HG02678 (cell line): ENCODE results near the gene CAMTA1.

Source experiments
- ATAC-seq: cut with Tn5 transposase; IDR thresholded peaks from one replicate; pipeline ENCODE4 v1.9.1; 2021; ENCODE audit warnings: mild to moderate bottlenecking, moderate library complexity; ENCODE audit not compliant: unreplicated experiment

CAMTA1 gene

DNA sequence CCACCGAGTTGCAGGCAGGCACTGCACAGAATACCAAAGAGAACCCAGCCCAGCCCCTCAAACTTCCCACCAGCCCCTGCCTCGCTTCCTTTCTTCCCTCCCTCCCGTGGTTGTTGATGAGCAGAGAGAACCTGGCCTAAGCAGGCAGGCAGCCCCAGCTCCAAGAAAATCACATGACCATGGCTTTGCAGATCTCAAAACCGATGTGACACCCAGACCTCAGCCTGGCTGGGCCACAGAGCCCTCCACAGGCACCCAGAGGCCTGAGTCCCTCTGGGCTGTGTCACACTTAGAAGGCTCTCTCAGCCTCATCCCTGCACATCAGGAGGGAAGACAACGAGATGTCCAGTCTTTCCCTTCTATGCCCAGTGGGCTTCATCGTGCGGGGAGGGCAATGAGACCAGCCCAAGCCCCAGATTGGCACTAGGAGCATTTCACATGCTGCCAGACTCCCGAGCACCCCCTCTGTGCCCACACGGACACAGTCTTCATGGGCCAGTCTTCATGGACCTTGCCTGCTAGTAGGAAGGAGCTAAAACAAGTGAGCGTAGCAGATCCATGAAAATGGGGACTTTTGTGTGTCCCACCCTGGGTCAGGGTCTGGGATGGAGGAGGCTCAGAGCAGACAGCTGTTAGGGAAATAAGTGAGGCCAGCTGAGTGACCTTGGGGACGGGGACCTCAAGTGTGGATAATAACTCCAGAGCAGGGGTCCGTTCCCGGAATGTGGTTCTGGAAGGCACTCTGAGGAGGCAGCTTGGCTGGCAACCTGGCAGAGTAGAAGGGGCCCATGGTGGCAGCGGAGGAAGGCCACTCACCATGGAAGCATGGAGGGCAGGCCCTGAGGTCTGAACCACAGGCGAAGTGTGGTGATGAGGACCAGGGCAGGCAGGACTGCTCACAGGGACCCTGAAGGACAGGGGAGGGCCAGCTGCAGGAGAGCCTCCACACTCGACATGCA lies 781.4 kb downstream of the CAMTA1 start:
- ATAC-seq = no peak

DNA sequence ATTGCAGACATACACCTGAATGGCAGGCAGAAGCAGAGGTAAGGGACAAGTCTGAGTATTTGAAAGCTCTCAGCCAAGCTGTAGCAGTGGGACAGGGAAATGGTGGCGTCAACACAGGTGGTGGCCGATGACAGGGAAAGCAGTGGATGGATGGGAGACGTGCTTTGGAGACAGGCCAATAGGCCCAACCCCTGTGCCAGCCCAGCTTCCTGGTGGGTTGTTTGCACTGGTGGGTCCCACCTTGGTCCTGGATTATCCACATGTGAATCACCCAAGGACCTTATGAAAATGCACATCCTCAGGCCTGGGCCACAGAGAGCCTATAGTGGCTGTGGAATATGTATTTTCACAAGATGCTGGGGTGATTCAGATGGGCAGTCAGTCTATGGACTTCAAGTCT lies 782.1 kb downstream of the CAMTA1 start:
- no peak for ATAC-seq

DNA sequence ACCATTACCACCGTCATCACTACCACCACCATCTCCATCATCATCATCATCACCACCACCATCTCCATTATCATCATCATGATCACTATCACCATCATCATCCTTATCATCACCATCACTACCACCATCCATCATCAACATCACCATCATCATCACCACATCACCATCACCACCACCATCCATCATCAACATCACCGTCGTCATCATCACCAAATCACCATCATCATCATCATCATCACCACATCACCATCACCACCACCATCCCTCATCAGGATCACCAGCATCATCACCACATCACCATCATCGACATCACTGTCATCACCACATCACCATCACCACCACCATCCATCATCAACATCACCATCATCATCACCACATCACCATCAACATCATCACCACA lies 782.8 kb downstream of the CAMTA1 start:
- no peak for ATAC-seq

DNA sequence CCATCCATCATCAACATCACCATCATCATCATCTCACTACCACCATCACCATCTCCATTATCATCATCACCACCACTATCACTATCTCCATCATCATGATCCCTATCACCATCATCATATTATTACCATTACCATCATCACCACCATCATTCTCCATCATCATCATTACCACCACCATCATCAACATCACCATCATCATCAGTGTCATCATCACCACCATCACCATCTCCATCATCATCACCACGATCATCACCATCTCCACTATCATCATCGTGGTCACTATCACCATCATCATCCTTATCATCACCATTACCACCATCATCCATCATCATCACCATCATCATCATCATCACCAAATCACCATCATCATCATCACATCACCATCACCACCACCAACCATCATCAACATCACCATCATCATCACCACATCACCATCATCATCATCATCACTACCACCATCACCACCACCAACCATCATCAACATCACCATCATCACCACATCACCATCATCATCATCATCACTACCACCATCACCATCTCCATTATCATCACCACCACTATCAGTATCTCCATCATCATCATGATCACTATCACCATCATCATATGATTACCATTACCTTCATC lies 783.8 kb downstream of the CAMTA1 start:
- no peak for ATAC-seq

DNA sequence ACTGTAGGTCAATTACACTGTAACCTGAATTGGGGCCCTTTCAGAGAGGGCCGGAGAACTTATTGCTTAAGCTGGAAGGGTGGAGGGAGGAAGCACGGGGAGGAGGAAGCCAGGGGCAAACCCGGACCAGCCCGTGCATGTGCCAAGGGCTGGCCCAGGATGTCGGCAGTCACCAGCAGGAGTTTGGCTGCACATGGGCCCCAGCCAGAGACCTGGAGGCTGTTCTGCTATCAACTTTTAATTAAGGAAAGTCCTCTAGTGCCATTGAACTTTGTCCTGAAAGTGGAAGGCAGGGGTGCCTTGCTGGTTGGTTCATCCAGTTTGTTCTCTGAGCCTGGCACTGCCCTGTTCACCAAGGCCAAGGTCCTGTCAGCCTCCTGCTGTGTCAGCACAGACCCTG lies 785.1 kb downstream of the CAMTA1 start:
- ATAC-seq = no peak

DNA sequence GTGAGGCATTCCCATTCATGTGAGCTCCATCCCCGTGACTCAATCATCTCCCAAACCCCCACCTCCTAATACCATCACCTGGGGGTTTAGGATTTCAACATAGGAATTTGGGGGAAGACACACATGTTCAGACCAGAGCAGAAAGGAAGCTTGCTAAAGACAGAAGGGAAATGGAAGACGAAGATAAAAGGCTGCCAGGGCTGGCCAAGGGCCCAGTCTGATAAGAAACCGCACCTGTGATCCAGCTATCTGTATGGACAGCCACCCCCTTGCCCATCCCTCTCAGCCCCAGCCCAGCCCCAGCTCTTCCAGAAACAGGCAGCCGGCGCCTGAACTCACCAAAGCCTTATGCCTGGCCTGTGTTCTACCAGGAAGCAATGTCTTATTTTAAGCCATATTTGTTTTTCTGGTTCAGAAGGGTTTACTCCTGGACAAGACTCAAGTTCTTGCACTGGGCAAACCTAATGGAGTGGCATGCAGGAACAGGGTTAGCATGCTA lies 787.4 kb downstream of the CAMTA1 start:
- no peak for ATAC-seq

DNA sequence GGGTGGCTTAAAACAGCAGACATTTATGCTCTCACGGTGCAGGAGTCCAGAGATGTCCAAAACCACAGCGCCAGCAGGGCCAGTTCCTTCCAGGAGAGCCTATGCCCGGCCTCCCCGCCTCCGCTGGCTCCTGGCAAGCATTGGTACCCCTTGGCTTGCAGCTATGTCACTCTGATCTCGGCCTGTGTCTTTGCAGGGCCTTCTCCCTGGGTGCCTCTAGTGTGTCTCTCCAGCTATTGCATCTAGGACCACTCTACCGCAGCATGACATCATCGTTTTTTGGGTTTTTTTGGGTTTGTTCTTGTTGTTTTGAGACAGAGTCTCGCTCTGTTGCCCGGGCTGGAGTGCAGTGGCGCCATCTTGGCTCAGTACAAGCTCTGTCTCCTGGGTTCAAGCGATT lies 788.2 kb downstream of the CAMTA1 start:
- ATAC-seq = no peak

DNA sequence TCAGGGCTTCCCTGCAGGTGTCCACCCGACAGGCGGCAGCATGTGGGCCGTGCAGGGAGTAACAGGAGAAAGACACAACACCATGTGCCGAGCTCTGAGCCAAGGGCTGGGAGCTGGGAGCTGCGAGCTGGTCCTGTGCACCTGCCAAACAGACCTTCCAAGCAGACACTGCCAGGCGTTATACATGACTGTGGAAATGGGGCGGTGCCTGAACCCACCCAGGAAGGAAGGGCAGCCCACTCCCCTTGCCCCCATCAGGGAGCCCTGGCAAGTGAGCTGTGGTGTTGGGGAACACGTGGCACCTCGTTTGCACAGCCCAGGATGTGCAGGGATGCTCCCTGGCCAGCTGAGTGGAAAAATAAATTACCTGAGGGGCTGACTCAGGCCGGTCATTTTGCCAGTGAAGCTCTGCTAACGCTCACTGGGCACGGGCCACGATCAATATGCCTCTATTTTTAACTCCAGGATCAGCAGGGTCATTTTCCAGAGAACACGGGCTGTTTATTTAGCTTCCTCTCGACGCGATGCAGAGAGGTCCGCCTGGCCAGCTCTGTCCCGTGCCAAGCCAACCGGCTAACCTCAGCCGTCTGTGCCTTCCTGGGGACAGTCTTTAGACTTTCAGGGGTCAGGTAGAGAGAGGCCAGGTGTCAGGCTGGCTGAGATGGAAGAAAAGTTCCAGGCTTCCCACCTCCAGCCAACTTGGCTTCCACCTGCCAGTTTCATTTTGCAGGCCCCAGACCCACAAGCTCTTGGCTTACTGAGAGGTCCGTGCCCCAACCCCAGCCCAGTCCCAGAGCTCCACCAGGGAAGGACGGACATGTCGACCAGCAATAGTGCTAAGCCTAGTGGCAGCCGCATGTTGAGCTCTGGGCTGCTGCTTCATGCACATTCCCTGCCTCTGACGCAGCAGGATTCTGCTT lies 789.1 kb downstream of the CAMTA1 start:
- ATAC-seq = no peak

DNA sequence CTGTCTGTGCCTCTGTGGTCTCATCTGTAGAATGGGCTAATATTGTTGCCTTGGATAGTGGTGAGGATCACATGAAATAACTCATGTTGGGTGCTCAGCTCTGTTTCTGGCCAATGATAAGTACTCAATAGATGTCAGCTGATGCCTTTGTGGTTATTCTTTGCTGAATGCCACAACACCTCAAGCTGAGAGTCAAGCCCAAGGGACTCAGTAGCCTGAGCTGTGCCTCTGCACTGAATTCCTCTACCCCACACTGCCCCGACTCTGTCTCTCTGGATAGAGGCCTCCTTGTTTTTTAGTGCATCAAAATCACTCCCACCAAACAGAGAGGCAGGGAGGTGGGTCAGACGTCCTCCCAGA lies 789.8 kb downstream of the CAMTA1 start:
- no peak for ATAC-seq

DNA sequence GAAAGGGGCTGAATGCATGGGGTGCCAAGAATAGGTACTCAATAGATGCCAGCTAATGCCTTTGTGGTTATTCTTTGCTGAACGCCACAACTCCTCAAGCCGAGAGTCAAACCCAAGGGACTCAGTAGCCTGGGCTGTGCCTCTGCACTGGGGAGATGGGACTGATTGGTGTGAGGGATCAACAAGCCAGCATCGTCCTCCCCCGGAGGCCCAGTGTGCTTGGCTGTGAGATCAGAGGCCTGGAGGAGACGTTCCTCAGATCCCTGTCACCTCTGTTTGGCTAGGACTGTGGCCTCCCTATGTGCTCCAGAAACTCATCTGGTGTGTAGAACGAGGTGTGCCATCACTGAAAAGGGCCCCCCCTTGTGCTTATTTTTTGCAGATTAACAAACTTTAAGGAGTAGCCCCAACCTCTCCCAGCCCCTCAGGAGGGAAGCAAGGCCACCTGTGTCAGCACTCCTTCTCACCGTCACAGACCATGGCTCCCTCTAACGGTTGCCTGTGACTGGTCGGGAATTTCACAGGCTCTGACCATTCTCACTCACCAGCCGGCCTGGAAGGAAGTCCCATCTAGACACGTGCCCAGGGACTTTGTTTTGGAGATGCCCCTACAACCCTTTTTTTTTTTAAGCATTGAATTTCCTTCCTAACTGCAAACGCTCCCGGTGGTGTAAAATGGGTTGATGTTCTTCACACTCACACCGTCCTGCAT lies 791.8 kb downstream of the CAMTA1 start:
- no peak for ATAC-seq

DNA sequence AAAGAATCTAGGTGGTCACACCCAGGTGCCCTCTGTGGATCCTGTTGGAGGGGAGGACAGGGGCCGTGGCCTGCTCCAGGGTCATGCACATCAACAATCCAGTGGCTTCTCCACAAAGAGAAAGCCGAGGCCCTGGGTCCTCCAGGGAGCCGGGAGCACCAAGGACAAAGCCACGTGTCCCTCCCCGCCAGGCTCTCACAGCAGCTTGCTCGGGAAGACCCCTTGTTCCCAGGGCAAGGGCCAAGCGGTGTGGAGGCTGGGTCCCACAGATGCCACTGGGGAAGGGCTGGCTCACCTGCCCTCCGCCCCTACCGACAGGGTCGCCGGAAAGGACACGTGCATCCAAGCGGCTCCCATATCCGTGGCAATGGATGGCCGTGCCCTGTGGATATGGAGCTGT lies 793.0 kb downstream of the CAMTA1 start:
- no peak for ATAC-seq

DNA sequence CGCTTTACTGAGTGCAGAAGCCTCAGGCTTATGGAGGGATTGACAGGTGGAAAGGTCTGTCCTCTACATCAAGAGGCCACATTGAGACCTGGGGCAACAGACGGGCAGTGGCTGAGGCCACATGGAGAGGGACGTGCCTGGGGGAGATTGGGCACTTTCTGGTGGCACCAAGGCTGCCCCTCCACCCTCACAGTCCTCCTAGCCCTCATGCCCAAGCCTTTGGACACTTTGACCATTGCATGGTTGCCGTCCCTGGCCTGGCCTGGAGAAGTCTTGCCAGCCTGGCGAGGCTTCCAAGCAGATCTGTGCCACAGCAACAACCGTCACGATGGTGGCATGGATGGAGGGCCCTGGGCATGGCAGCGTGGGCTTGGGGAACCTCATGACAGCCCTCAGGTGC lies 793.8 kb downstream of the CAMTA1 start:
- ATAC-seq = no peak

DNA sequence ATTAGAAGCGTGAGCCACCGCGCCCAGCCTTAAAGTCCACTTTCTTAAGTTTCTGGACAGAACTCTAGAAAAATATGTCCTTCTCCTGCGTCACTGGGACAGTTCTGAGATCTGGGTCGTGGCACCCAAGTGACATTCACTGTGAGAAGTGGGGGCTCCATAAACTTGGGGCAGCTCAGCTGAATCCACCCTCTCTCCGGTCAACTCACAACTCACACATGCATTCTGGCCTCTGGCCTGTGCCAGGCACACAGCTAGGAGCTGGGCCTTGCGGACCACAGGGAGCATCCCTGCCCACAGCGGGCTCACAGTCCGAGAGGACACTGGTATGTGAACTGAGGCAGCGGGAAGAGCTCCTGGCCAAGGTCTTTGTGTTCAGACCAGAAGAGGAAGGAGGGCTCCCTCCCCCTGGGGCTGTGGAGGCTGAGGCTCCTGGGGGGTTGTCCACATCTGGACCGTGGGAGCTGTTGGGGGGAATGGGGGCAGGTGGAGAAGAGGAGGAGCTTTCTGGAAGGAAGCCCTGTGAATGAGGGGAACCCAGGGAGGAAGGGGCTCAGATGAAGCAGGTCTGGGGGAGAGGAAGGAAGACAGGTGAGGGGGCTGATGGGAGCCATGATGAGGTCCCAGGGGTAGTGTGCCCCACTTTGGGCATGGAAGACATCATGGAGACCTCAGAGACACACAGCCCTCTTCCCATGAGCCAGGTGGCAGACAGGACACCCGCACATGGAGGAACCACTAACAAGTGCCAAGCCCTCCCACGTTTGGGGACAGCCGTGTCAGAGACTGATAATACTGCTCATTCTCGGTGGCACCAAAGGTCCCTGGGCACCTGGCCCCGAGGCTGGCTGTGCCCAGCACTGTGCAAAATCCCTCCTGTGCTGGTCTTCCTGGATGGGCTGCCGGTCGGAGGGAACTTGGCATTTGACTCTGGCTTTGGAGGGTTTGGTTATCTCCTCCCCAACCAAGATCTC lies 794.9 kb downstream of the CAMTA1 start:
- ATAC-seq = no peak

DNA sequence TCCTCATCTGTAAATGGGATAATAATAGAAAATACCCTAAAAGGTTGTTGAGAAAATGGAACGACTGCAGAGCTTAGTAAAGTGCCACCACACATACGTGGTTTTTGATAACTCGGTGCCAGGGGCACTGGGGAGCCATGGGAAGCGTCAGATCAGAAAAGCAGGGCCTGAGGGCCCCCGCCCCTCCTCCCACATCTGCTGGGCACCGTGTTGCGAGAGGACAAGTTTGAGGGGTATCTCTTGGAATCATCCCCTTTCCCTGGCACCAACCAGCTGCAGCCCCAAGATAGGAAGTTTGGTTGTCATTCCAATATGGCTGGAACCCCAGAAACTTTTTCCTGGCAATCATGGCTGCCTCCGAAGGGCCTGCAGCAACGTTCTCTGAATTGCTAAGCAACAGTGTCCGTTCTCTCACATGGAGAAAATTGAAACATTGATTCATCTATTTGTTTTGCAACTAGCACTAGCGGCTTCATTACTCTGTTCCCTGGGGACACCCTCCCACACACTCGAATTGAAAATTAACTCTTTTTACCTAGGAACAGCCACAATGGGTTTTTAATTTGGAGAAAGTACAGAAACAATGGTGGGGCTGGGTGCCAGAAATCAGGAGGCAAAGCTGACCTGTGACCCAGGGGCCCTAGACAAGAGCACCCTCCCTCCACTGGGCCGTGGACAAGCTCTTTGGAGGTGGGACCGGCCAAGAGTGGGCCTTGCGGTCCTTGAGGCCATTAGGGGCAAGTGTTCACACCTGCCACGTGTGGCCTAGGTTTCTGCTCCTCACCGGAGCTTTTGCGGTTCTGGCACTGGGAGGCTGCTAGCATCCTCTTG lies 795.9 kb downstream of the CAMTA1 start:
- no peak for ATAC-seq

DNA sequence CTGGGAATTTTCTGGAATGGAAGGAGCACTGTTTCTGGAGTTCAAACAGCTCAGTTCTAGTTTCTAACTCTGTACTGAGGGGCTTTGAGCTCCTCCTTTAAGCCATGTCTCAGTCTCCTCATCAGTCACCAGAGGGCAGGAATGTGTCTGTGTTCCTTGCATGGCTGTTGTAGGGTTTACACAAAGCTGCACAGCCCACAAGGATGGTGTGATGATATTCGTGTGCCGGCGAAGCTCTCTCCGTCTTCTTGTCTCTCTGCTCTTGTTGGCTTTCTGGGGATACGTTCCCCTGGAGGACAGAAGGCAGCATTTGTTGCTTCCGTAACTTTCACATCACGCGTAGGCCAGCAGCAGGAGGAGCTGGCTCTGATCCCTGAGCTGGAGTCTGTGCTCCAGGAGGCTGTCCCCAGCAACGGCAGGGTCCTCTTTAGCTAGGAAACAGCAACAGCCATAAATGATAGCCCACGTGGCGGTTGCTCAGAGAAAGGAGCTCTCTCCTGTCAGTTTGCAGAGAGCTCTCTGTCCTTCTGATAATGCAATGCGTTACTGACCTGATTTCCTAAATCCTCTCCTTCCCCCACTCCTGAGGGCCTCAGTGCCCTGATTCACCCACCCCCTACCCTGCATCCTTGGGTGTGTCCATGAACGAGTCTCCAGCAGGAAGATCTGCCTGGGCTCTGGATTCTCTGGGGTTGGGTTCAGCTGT lies 796.7 kb downstream of the CAMTA1 start:
- ATAC-seq = no peak

DNA sequence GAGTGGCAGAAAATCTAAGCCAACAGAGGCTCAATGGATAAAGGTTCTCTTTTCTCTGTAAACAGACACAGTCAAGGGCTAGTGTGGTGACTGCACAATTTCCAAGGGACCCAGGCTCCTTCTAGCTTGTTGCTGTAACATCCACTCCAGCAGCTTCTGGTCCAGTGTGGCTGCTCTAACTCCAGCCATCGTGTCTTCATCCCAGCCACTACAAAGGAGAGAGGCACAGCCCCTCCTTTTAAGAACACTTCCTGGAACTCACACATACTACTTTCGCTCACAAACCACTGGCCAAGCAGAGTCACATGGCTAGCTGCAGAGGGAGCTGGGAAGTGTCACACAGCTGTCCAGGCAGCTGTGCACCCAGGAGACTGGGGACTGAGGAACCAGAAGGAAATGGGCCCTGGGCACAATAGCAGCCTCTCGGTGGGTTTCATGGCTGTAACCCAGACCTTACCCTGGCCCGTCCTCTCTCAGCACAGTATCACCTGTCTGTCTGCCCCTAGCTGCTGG lies 797.3 kb downstream of the CAMTA1 start:
- no peak for ATAC-seq

DNA sequence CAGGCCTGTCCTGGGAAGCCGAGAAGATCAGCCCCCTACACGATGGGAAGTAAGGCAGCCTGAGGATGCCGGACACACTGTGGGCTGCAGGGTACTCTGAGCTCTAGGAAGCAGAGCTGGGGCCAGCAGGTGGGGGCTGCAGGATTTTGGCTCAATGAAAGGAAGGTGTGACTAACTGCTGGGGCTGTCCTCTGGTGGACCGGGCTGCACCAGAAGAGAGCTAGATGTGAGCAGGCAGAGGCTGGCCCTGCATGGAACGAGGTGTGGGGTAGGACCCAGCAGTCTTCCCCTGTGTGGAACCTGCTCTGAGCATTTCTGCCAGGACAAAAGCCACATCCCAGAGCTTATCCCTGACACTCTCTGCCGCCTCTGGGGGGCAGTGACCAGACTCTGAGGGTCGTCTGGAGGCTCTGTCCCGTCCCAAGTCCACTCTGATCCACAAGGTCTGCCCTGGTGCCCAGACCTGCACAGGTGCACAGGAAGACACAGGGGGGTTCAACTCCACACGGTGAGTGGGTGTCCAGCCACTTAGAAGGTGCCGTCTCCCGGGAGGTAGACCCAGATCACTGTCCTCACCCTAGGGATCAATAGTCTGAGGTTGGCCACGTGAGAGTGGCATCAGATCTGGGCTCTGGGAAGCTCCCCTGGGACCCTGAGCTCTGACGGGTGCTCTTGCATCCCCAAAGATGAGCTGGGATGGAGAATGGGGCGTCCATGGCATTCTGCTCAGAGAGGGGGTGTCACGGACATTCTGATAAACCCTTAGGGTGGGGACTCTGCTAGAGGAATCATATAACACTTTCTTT lies 798.2 kb downstream of the CAMTA1 start:
- no peak for ATAC-seq
